HepG2 (cell line): ENCODE results near the gene TPTE2. TPM values are rescaled to one million over a fixed set of nuclear protein-coding genes. Genes with fewer than 3 reads are reported as not detected.

Experiments
- BATF2 ChIP-seq: sonication (generic); formaldehyde crosslinking; IDR thresholded peaks from 2 replicates; pipeline ENCODE4 v1.8.0; 2022; ENCODE audit warnings: mild to moderate bottlenecking, missing genetic modification reagents, moderate library complexity
- CREM ChIP-seq, 2 experiments: sonication (generic) in 1 of 2; formaldehyde crosslinking in 1 of 2; IDR thresholded peaks; 2 replicates each; pipeline versions ENCODE4 v1.4.0 to v1.6.1; 2016 to 2020; ENCODE audit warnings: antibody characterized with exemption in 1 of 2, mild to moderate bottlenecking in 1 of 2, missing genetic modification reagents in 1 of 2
- DR1 ChIP-seq: sonication (generic); formaldehyde crosslinking; IDR thresholded peaks from 2 replicates; pipeline ENCODE4 v1.8.0; 2021; ENCODE audit warnings: mild to moderate bottlenecking, missing genetic modification reagents, inconsistent platforms
- EZH2 ChIP-seq: conservative IDR thresholded peaks from 2 replicates; pipeline ENCODE4 v1.6.1; 2012; ENCODE audit warnings: mild to moderate bottlenecking, low read depth, low read length, moderate library complexity
- HDAC1 ChIP-seq: sonication (generic); formaldehyde crosslinking; IDR thresholded peaks from 2 replicates; pipeline ENCODE4 v1.5.1; 2020; ENCODE audit warnings: mild to moderate bottlenecking, missing genetic modification reagents
- JARID2 ChIP-seq: sonication (generic); formaldehyde crosslinking; IDR thresholded peaks from 2 replicates; pipeline ENCODE4 v1.8.1; 2023; ENCODE audit warnings: missing genetic modification reagents, inconsistent platforms; ENCODE audit not compliant: insufficient replicate concordance
- MEIS2 ChIP-seq: sonication (generic); formaldehyde crosslinking; IDR thresholded peaks from 2 replicates; pipeline ENCODE4 v1.9.0; 2021; ENCODE audit warnings: mild to moderate bottlenecking, missing genetic modification reagents
- NFYC ChIP-seq: IDR thresholded peaks from 2 replicates; pipeline ENCODE4 v1.6.1; 2016; ENCODE audit warnings: missing genetic modification reagents, missing compliant biosample characterization
- PAF1 ChIP-seq: IDR thresholded peaks from 2 replicates; pipeline ENCODE4 v1.6.1; 2016; ENCODE audit warnings: missing genetic modification reagents, missing compliant biosample characterization
- RARA ChIP-seq: IDR thresholded peaks from 2 replicates; pipeline ENCODE4 v1.6.1; 2016; ENCODE audit warnings: missing genetic modification reagents, missing compliant biosample characterization
- SALL1 ChIP-seq: sonication (generic); formaldehyde crosslinking; IDR thresholded peaks from 2 replicates; pipeline ENCODE4 v1.8.0; 2022; ENCODE audit warnings: mild to moderate bottlenecking, missing genetic modification reagents
- U2AF1 ChIP-seq: fragments of 200-400 bp; formaldehyde crosslinking; optimal IDR thresholded peaks from 2 replicates; pipeline ENCODE3; 2017; ENCODE audit warnings: mild to moderate bottlenecking, low read depth, low read length
- ZFP36 ChIP-seq: fragments of 150-350 bp; IDR thresholded peaks from 2 replicates; pipeline ENCODE4 v1.6.1; 2018; ENCODE audit warnings: borderline replicate concordance, low read length, low read depth; ENCODE audit not compliant: partially characterized antibody
- ZFP41 ChIP-seq: sonication (generic); formaldehyde crosslinking; IDR thresholded peaks from 2 replicates; pipeline ENCODE4 v1.4.0; 2020; ENCODE audit warnings: mild to moderate bottlenecking, missing genetic modification reagents, borderline replicate concordance
- ZMYM3 ChIP-seq: sonication (generic); formaldehyde crosslinking; IDR thresholded peaks from 2 replicates; pipeline ENCODE4 v1.5.1; 2020; ENCODE audit warnings: mild to moderate bottlenecking, missing genetic modification reagents
- ZNF350 ChIP-seq: sonication (generic); formaldehyde crosslinking; IDR thresholded peaks from 2 replicates; pipeline ENCODE4 v1.4.0; 2020; ENCODE audit warnings: mild to moderate bottlenecking, low read depth, missing genetic modification reagents, borderline replicate concordance
- ZNF556 ChIP-seq: sonication (generic); formaldehyde crosslinking; IDR thresholded peaks from 2 replicates; pipeline ENCODE4 v1.4.0; 2020; ENCODE audit warnings: mild to moderate bottlenecking, missing genetic modification reagents, borderline replicate concordance
- ZNF572 ChIP-seq: sonication (generic); formaldehyde crosslinking; IDR thresholded peaks from 2 replicates; pipeline ENCODE4 v1.5.1; 2020; ENCODE audit warnings: mild to moderate bottlenecking, missing genetic modification reagents
- ZNF761 ChIP-seq: sonication (generic); formaldehyde crosslinking; conservative IDR thresholded peaks from 2 replicates; pipeline ENCODE4 v1.4.0; 2020; ENCODE audit warnings: mild to moderate bottlenecking, missing genetic modification reagents
- ZNF777 ChIP-seq: sonication (generic); formaldehyde crosslinking; IDR thresholded peaks from 2 replicates; pipeline ENCODE4 v1.4.0; 2020; ENCODE audit warnings: missing genetic modification reagents
- polyA plus RNA-seq, 8 experiments: library from polyadenylated mRNA; depleted of rRNA in 3 of 8; stranded (reverse) in 7 of 8; unstranded in 1 of 8; fragments of >200 nt; fragmentation: Illumina TruSeq in 4 of 8; extraction: Trizol in 4 of 8; gene quantifications; 2 replicates each; pipeline versions ENCODE4 v1.2.1 to v1.2.3, GENCODE V29; 2011 to 2016; ENCODE audit warnings: low read depth in 4 of 8, missing spikeins in 1 of 8, mixed read lengths in 1 of 8; ENCODE audit not compliant: insufficient read depth in 1 of 8
- total RNA-seq, 5 experiments: library from RNA; depleted of rRNA; stranded (reverse); fragments of >200 nt; fragmentation: Illumina TruSeq; extraction: Trizol; gene quantifications; 2 replicates each; pipeline ENCODE4 v1.2.3, GENCODE V29; 2016; ENCODE audit warnings: low read depth in 1 of 5
- TF ChIP-seq, protein P1 (sequence below): sonication (generic); formaldehyde crosslinking; IDR thresholded peaks from 2 replicates; pipeline ENCODE4 v1.4.0; 2020; ENCODE audit warnings: missing genetic modification reagents
- TF ChIP-seq, protein P2 (sequence below): sonication (generic); formaldehyde crosslinking; conservative IDR thresholded peaks from 2 replicates; pipeline ENCODE4 v1.4.0; 2020; ENCODE audit warnings: missing genetic modification reagents
- TF ChIP-seq, protein P3 (sequence below): sonication (generic); formaldehyde crosslinking; IDR thresholded peaks from 2 replicates; pipeline ENCODE4 v1.8.0; 2023; ENCODE audit warnings: mild to moderate bottlenecking, missing genetic modification reagents
- TF ChIP-seq, protein P4 (sequence below): sonication (generic); formaldehyde crosslinking; conservative IDR thresholded peaks from 2 replicates; pipeline ENCODE4 v1.4.0; 2020; ENCODE audit warnings: mild to moderate bottlenecking, missing genetic modification reagents, moderate library complexity

TPTE2 gene
- total and polyA plus RNA-seq, 2 of the 13 experiments (the other 11 are each of a cell fraction or from before 2014, with no cell fraction given), result 0.07 TPM; not detected in 1

GRCh38 chr13:19596960-19597361 is 35.6 kb upstream of the TPTE2 start (continued):
- TF ChIP-seq ZNF350 (CRISPR knock-in tag) (peak; percentile 71; the same call in 1 of the 2 replicates), ZNF556 (CRISPR knock-in tag) (peak; percentile 85; the same call in 1 of the 2 replicates), ZNF572 (no peak), NFYC (CRISPR knock-in tag) (no peak), ZMYM3 (peak; percentile 97), PAF1 (CRISPR knock-in tag) (no peak), ZNF761 (no peak), SALL1 (peak; percentile 91), JARID2 (CRISPR knock-in tag) (no peak), EZH2 (no peak), ZFP41 (CRISPR knock-in tag) (no peak), U2AF1 (no peak), DR1 (CRISPR knock-in tag) (no peak), RARA (CRISPR knock-in tag) (peak; percentile 90), BATF2 (no peak), CREM (IDR thresholded peaks at IDR 0.05) (peak; percentile 90), CREM (CRISPR knock-in tag; IDR thresholded peaks at IDR 0.05) (no peak), MEIS2 (CRISPR knock-in tag) (peak; percentile 68; the same call in 1 of the 2 replicates), ZNF777 (CRISPR knock-in tag) (no peak), HDAC1 (CRISPR knock-in tag) (peak; percentile 74; the same call in 1 of the 2 replicates), ZFP36 (no peak)
- TF ChIP-seq, protein P1, sequence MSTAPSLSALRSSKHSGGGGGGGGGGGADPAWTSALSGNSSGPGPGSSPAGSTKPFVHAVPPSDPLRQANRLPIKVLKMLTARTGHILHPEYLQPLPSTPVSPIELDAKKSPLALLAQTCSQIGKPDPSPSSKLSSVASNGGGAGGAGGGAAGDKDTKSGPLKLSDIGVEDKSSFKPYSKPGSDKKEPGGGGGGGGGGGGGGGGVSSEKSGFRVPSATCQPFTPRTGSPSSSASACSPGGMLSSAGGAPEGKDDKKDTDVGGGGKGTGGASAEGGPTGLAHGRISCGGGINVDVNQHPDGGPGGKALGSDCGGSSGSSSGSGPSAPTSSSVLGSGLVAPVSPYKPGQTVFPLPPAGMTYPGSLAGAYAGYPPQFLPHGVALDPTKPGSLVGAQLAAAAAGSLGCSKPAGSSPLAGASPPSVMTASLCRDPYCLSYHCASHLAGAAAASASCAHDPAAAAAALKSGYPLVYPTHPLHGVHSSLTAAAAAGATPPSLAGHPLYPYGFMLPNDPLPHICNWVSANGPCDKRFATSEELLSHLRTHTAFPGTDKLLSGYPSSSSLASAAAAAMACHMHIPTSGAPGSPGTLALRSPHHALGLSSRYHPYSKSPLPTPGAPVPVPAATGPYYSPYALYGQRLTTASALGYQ, result peak; percentile 75; the same call in 1 of the 2 replicates
- TF ChIP-seq, protein P2, sequence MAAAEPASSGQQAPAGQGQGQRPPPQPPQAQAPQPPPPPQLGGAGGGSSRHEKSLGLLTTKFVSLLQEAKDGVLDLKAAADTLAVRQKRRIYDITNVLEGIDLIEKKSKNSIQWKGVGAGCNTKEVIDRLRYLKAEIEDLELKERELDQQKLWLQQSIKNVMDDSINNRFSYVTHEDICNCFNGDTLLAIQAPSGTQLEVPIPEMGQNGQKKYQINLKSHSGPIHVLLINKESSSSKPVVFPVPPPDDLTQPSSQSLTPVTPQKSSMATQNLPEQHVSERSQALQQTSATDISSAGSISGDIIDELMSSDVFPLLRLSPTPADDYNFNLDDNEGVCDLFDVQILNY (CRISPR knock-in tag), result no peak
- TF ChIP-seq, protein P3, sequence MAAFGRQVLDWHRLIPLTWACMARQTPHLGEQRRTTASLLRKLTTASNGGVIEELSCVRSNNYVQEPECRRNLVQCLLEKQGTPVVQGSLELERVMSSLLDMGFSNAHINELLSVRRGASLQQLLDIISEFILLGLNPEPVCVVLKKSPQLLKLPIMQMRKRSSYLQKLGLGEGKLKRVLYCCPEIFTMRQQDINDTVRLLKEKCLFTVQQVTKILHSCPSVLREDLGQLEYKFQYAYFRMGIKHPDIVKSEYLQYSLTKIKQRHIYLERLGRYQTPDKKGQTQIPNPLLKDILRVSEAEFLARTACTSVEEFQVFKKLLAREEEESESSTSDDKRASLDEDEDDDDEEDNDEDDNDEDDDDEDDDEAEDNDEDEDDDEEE (CRISPR knock-in tag), result no peak
- TF ChIP-seq, protein P4, sequence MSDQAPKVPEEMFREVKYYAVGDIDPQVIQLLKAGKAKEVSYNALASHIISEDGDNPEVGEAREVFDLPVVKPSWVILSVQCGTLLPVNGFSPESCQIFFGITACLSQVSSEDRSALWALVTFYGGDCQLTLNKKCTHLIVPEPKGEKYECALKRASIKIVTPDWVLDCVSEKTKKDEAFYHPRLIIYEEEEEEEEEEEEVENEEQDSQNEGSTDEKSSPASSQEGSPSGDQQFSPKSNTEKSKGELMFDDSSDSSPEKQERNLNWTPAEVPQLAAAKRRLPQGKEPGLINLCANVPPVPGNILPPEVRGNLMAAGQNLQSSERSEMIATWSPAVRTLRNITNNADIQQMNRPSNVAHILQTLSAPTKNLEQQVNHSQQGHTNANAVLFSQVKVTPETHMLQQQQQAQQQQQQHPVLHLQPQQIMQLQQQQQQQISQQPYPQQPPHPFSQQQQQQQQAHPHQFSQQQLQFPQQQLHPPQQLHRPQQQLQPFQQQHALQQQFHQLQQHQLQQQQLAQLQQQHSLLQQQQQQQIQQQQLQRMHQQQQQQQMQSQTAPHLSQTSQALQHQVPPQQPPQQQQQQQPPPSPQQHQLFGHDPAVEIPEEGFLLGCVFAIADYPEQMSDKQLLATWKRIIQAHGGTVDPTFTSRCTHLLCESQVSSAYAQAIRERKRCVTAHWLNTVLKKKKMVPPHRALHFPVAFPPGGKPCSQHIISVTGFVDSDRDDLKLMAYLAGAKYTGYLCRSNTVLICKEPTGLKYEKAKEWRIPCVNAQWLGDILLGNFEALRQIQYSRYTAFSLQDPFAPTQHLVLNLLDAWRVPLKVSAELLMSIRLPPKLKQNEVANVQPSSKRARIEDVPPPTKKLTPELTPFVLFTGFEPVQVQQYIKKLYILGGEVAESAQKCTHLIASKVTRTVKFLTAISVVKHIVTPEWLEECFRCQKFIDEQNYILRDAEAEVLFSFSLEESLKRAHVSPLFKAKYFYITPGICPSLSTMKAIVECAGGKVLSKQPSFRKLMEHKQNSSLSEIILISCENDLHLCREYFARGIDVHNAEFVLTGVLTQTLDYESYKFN (CRISPR knock-in tag), result peak; percentile 96
